Thymus (tissue), 11 donors: ENCODE measurements around the gene PIGB. TPM values are rescaled to one million over a fixed set of nuclear protein-coding genes. Genes with fewer than 3 reads are reported as not detected.
"Not testable (repeated sequence)": the region's sequence is repeated elsewhere in the genome, so short reads cannot be mapped to it uniquely, and the experiment has no call there.

Experiments used
- DNase-seq, 9 donors: peaks; one replicate each; pipeline ENCODE4 v3.0.0-alpha.2; 2013; ENCODE audit warnings: low spot score in 9 of 9, low read depth in 6 of 9, missing footprints in 1 of 9
- H3K27ac ChIP-seq, 2 donors: one replicate each; pipeline ENCODE4 v1.5.1; 2013; ENCODE audit warnings: control low read depth in 1 of 2, low read depth in 1 of 2, low read length in 1 of 2, mild to moderate bottlenecking in 1 of 2, moderate library complexity in 1 of 2
- H3K27me3 ChIP-seq, 2 donors: one replicate each; pipeline ENCODE4 v1.5.1; 2013; ENCODE audit warnings: low read length in 1 of 2; ENCODE audit not compliant: control insufficient read depth in 2 of 2, insufficient read depth in 1 of 2
- H3K36me3 ChIP-seq, 2 donors: one replicate each; pipeline ENCODE4 v1.5.1; 2013; ENCODE audit warnings: low read length in 1 of 2, mild to moderate bottlenecking in 1 of 2, moderate library complexity in 1 of 2; ENCODE audit not compliant: control insufficient read depth in 2 of 2, insufficient read depth in 2 of 2
- H3K4me1 ChIP-seq, 2 donors: one replicate each; pipeline ENCODE4 v1.5.1; 2013; ENCODE audit warnings: low read length in 2 of 2; ENCODE audit not compliant: control insufficient read depth in 2 of 2, insufficient read depth in 2 of 2
- H3K4me3 ChIP-seq, 2 donors: one replicate each; pipeline ENCODE4 v1.5.1; 2013; ENCODE audit warnings: low read length in 2 of 2, control low read depth in 1 of 2, mild to moderate bottlenecking in 1 of 2
- H3K9me3 ChIP-seq, 2 donors: one replicate each; pipeline ENCODE4 v1.5.1; 2013; ENCODE audit warnings: low read length in 1 of 2, mild to moderate bottlenecking in 1 of 2; ENCODE audit not compliant: control insufficient read depth in 2 of 2, insufficient read depth in 1 of 2
- WGBS: extraction: QIAGEN DNeasy Blood & Tissue Kit; methylation state at CpG from one replicate; pipeline ENCODE4 v1.1.7; 2013; 5-methylcytosine and 5-hydroxymethylcytosine counted together
- polyA plus RNA-seq: library from polyadenylated mRNA; stranded (reverse); fragments of 200-250 nt; gene quantifications from one replicate; pipeline ENCODE4 v1.2.3, GENCODE V29; 2013
- total RNA-seq: library from RNA; stranded (reverse); fragments of 120-200 nt; gene quantifications from one replicate; pipeline ENCODE4 v1.2.4, GENCODE V29; 2013
- donor health status: healthy.

The PIGB gene
- total and polyA plus RNA-seq, 2 donors: 13.7 to 40.2 TPM

- no peaks in the 10 kb centered on the region for H3K27me3 ChIP-seq
- H3K4me1 ChIP-seq: no peaks in the 10 kb centered on the region
- H3K9me3 ChIP-seq: no peaks in the 10 kb centered on the region
- DNase-seq: no peak
- no peak overlapping the region for H3K4me3 ChIP-seq
- WGBS: 97% methylated on average over 2 of the region's 2 CpGs
- H3K36me3 ChIP-seq: peaks cover 0 to 3% of the 10 kb centered on the region in 2 donors
- H3K27ac ChIP-seq: no peak overlapping the region
These were observed 64.7 kb downstream of the PIGB start for GRCh38 chr15:55383687-55384086.

GRCh38 chr15:55387027-55387426, 68.0 kb downstream of the PIGB start:
- H3K27me3 ChIP-seq: no peaks in the 10 kb centered on the region

GRCh38 chr15:55389264-55389607, 70.2 kb downstream of the PIGB start:
- Histone ChIP-seq H3K4me3 (no peak overlapping the region), H3K27ac (no peak overlapping the region), H3K27me3 (no peaks in the 10 kb centered on the region), H3K4me1 (no peaks in the 10 kb centered on the region), H3K36me3 (peaks cover 0 to 2% of the 10 kb centered on the region in 2 donors), H3K9me3 (no peaks in the 10 kb centered on the region)
- no peak for DNase-seq

More at GRCh38 chr15:55387027-55387426, 68.0 kb downstream of the PIGB start:
- no peaks in the 10 kb centered on the region for H3K9me3 ChIP-seq
- no peaks in the 10 kb centered on the region for H3K4me1 ChIP-seq
- no peak overlapping the region for H3K27ac ChIP-seq
- peaks cover 0 to 3% of the 10 kb centered on the region in 2 donors for H3K36me3 ChIP-seq
- DNase-seq: no peak
- H3K4me3 ChIP-seq: no peak overlapping the region

GRCh38 chr15:55394694-55395093, 75.7 kb downstream of the PIGB start:
- Histone ChIP-seq H3K4me3 (no peak overlapping the region), H3K27ac (no peak overlapping the region), H3K4me1 (no peaks in the 10 kb centered on the region), H3K36me3 (no peaks in the 10 kb centered on the region), H3K27me3 (no peaks in the 10 kb centered on the region), H3K9me3 (no peaks in the 10 kb centered on the region)
- no peak for DNase-seq
- WGBS: 98% methylated on average over 1 of the region's 1 CpG

- no peaks in the 10 kb centered on the region for H3K27me3 ChIP-seq
- H3K9me3 ChIP-seq: no peaks in the 10 kb centered on the region
- H3K36me3 ChIP-seq: no peaks in the 10 kb centered on the region
- WGBS: 97% methylated on average over 5 of the region's 5 CpGs
- no peaks in the 10 kb centered on the region for H3K4me1 ChIP-seq
- H3K27ac ChIP-seq: no peak overlapping the region
- DNase-seq: no peak
- H3K4me3 ChIP-seq: no peak overlapping the region
These were observed 79.2 kb downstream of the PIGB start for GRCh38 chr15:55398243-55398642.

- not testable (repeated sequence) for H3K4me3 ChIP-seq, H3K4me1 ChIP-seq, DNase-seq, H3K9me3 ChIP-seq, H3K36me3 ChIP-seq, H3K27ac ChIP-seq, H3K27me3 ChIP-seq
- WGBS: 93% methylated on average over 8 of the region's 8 CpGs
These were observed 81.0 kb downstream of the PIGB start for GRCh38 chr15:55400050-55400449.

- H3K36me3 ChIP-seq: no peaks in the 10 kb centered on the region
- no peaks in the 10 kb centered on the region for H3K4me1 ChIP-seq
- H3K4me3 ChIP-seq: no peak overlapping the region
- no peaks in the 10 kb centered on the region for H3K27me3 ChIP-seq
- no peak for DNase-seq
- H3K27ac ChIP-seq: no peak overlapping the region
- WGBS: 97% methylated on average over 1 of the region's 1 CpG
- no peaks in the 10 kb centered on the region for H3K9me3 ChIP-seq
These were observed 82.8 kb downstream of the PIGB start for GRCh38 chr15:55401786-55402246.

GRCh38 chr15:55402707-55403106, 83.7 kb downstream of the PIGB start:
- Histone ChIP-seq H3K9me3 (no peaks in the 10 kb centered on the region), H3K27ac (no peak overlapping the region), H3K4me3 (no peak overlapping the region), H3K36me3 (no peaks in the 10 kb centered on the region), H3K4me1 (peaks cover 0 to 6% of the 10 kb centered on the region in 2 donors), H3K27me3 (no peaks in the 10 kb centered on the region)
- DNase-seq: no peak

- Histone ChIP-seq H3K27me3 (no peaks in the 10 kb centered on the region), H3K27ac (no peak overlapping the region)
These were observed 84.5 kb downstream of the PIGB start for GRCh38 chr15:55403531-55403930.

More at GRCh38 chr15:55403531-55403930, 84.5 kb downstream of the PIGB start:
- Histone ChIP-seq H3K4me3 (no peak overlapping the region), H3K36me3 (no peaks in the 10 kb centered on the region), H3K9me3 (no peaks in the 10 kb centered on the region), H3K4me1 (peaks cover 0 to 6% of the 10 kb centered on the region in 2 donors)
- no peak for DNase-seq
